Measurements from ENCODE around the gene GMNN.

GRCh38 chr6:24818346-24818745 lies 43.6 kb downstream of the GMNN start:
- TF ChIP-seq, protein P1, sequence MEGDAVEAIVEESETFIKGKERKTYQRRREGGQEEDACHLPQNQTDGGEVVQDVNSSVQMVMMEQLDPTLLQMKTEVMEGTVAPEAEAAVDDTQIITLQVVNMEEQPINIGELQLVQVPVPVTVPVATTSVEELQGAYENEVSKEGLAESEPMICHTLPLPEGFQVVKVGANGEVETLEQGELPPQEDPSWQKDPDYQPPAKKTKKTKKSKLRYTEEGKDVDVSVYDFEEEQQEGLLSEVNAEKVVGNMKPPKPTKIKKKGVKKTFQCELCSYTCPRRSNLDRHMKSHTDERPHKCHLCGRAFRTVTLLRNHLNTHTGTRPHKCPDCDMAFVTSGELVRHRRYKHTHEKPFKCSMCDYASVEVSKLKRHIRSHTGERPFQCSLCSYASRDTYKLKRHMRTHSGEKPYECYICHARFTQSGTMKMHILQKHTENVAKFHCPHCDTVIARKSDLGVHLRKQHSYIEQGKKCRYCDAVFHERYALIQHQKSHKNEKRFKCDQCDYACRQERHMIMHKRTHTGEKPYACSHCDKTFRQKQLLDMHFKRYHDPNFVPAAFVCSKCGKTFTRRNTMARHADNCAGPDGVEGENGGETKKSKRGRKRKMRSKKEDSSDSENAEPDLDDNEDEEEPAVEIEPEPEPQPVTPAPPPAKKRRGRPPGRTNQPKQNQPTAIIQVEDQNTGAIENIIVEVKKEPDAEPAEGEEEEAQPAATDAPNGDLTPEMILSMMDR (IDR thresholded peaks at IDR 0.05), result no peak
- TF ChIP-seq POLR2AphosphoS5 (IDR thresholded peaks at IDR 0.05) (no peak), POLR2A (IDR thresholded peaks at IDR 0.05) (no peak)

All from upper lobe of left lung (tissue), 4 donors.